ENCODE results near the gene LRCH1. TPM values are rescaled to one million over a fixed set of nuclear protein-coding genes. Genes with fewer than 3 reads are reported as not detected.

LRCH1 gene
- total and polyA plus RNA-seq, 10 of the 15 experiments (the other 5 are each of a cell fraction or from before 2014, with no cell fraction given): 5.3 to 48.9 (median 14.4) TPM

- no peak overlapping the region for H3K27ac ChIP-seq (ENCODE audit: control insufficient read depth, insufficient read depth)
- BruUV-seq (replicated peaks): no TSS peak
- ATAC-seq (peak; percentile 82), DNase-seq (ENCODE audit: low read depth, low spot score) (peak; percentile 39), FAIRE-seq (peak; percentile 71)
- no peaks in the 10 kb centered on the region for H4K20me1 ChIP-seq (ENCODE audit: control insufficient read depth, insufficient read depth)
- ChIA-PET SMC1A (ENCODE audit: uncharacterized antibody, unreplicated experiment) (interaction anchor here (1.2 to 1.9 kb wide), 9 partner anchors 9 to 207 kb away, joined by 3 to 11 read pairs (median 4); no protein-coding TSS in a partner anchor), CTCF (interaction anchor here (0.8 to 2.8 kb wide), 3 partner anchors 9 to 222 kb away, joined by 3 to 16 read pairs (median 4); no protein-coding TSS in a partner anchor), POLR2A (interaction anchor here (1.6 kb wide), 1 partner anchor 112 kb away, joined by 4 read pairs; no protein-coding TSS in a partner anchor), RAD21 (ENCODE audit: unreplicated experiment) (interaction anchor here (2.2 kb wide), 1 partner anchor 9 kb away, joined by 5 read pairs; no protein-coding TSS in a partner anchor)
- H3K36me3 ChIP-seq (ENCODE audit: control insufficient read depth in 2 of 2, insufficient read depth in 2 of 2, low read length in 1 of 2): no peaks in the 10 kb centered on the region
- H3K9ac ChIP-seq (ENCODE audit: control insufficient read depth, insufficient read depth, low read length): no peak overlapping the region
- intact Hi-C loops (cut with micrococcal nuclease; ENCODE audit: unreplicated experiment) (no loop called here), in situ Hi-C loops (cut with MboI) (no loop called here)
- H3K4me1 ChIP-seq (ENCODE audit: control insufficient read depth, insufficient read depth, low read length): peaks cover 15% of the 10 kb centered on the region
- H3K79me2 ChIP-seq (ENCODE audit: control insufficient read depth, insufficient read depth, low read length): no peaks in the 10 kb centered on the region
- no peaks in the 10 kb centered on the region for H3K27me3 ChIP-seq (replicated peaks in 1 of 2; ENCODE audit: control insufficient read depth in 2 of 2, insufficient read depth in 2 of 2, low read length in 1 of 2)
- WGBS (ENCODE audit: insufficient coverage, insufficient replicate concordance, low lambda C conversion rate, missing lambda C conversion rate): 25% methylated on average over 4 of the region's 4 CpGs
- H2AFZ ChIP-seq (ENCODE audit: control insufficient read depth, low read depth, low read length): peak overlapping the region; percentile 37; the same call in 1 of the 2 replicates
- peak overlapping the region; percentile 51 for H3K4me2 ChIP-seq (ENCODE audit: control insufficient read depth, insufficient read depth)
- no peaks in the 10 kb centered on the region for H3K9me3 ChIP-seq (replicated peaks; ENCODE audit: control insufficient read depth, insufficient read depth, low read length)
- no peak overlapping the region for H3K4me3 ChIP-seq
- TF ChIP-seq STAT3 (IDR thresholded peaks at IDR 0.05; ENCODE audit: low read depth, low read length) (no peak), MLLT1 (IDR thresholded peaks at IDR 0.05) (peak; percentile 39; the same call in 1 of the 2 replicates), NR2C2 (IDR thresholded peaks at IDR 0.05; ENCODE audit: borderline replicate concordance, control insufficient read depth, insufficient read length, low read depth) (no peak), BRCA1 (IDR thresholded peaks at IDR 0.05; ENCODE audit: low read depth, low read length) (no peak), RCOR1 (conservative IDR thresholded peaks at IDR 0.05; ENCODE audit: low read depth, low read length) (no peak), BMI1 (IDR thresholded peaks at IDR 0.05; ENCODE audit: borderline replicate concordance) (peak; percentile 50; the same call in 1 of the 2 replicates), MTA2 (IDR thresholded peaks at IDR 0.05; ENCODE audit: low read depth) (peak; percentile 92; the same call in 1 of the 2 replicates), IKZF2 (IDR thresholded peaks at IDR 0.05) (peak; percentile 83 to 92), BHLHE40 (IDR thresholded peaks at IDR 0.05; ENCODE audit: borderline replicate concordance in 1 of 2, low read depth in 2 of 2, low read length in 1 of 2) (peak in 1 of 2 experiments; percentile 76; a peak in 2 of 4 replicates), MEF2B (IDR thresholded peaks at IDR 0.05; ENCODE audit: partially characterized antibody, poor library complexity, severe bottlenecking) (peak; percentile 73), TCF12 (IDR thresholded peaks at IDR 0.05; ENCODE audit: low read depth, low read length) (no peak), RUNX3 (IDR thresholded peaks at IDR 0.05; ENCODE audit: low read length) (peak; percentile 68), PRDM15 (CRISPR knock-in tag; IDR thresholded peaks at IDR 0.05) (no peak), ATF7 (IDR thresholded peaks at IDR 0.05; ENCODE audit: low read depth) (peak; percentile 81), NBN (IDR thresholded peaks at IDR 0.05) (peak; percentile 77; the same call in 1 of the 2 replicates), IRF3 (IDR thresholded peaks at IDR 0.05) (no peak), PAX8 (IDR thresholded peaks at IDR 0.05) (no peak), CREB1 (IDR thresholded peaks at IDR 0.05; ENCODE audit: low read depth) (0 out of 2 replicates have a peak, but pooled peaks have one; percentile 10), EP300 (IDR thresholded peaks at IDR 0.05; ENCODE audit: borderline replicate concordance in 1 of 2, control insufficient read depth in 1 of 2, low read depth in 2 of 2, low read length in 2 of 2) (peak; percentile 29 to 44; a peak in 2 of 4 replicates)
Observed at GRCh38 chr13:46542833-46543232, 10.1 kb upstream of the LRCH1 start.

All from GM12878 (cell line).